NCI-H1092 treated with DMSO at 0.1 percent for 48 hours (cell line): Measurements from ENCODE around the gene UBN2.

Experiments used
- DNase-seq: peaks from one replicate; lab custom pipeline; 2025; lab: John Stamatoyannopoulos, UW

Gene UBN2

GRCh38 chr7:139354729-139355128 lies 123.7 kb downstream of the UBN2 start:
- DNase-seq, result no peak

GRCh38 chr7:139355320-139355719 lies 124.3 kb downstream of the UBN2 start:
- no peak for DNase-seq
